Endothelial cell of umbilical vein (primary cell): ENCODE measurements around the gene TECTA.

Source experiments
- EZH2 ChIP-seq: IDR thresholded peaks from 2 replicates; pipeline ENCODE4 v1.6.1; 2012; ENCODE audit warnings: borderline replicate concordance, low read depth, mild to moderate bottlenecking, moderate library complexity, low read length, inconsistent platforms; ENCODE audit not compliant: severe bottlenecking
- JUN ChIP-seq: IDR thresholded peaks from 2 replicates; pipeline ENCODE4 v1.6.1; 2011; ENCODE audit warnings: borderline replicate concordance, low read depth; ENCODE audit not compliant: insufficient read length, insufficient read depth
- POLR2A ChIP-seq: IDR thresholded peaks from 2 replicates; pipeline ENCODE4 v1.6.1; 2012; ENCODE audit warnings: low read depth, mild to moderate bottlenecking, control low read depth, low read length
- TF ChIP-seq, protein P1 (sequence below), 2 donors: IDR thresholded peaks; 1 replicate in 1 of 2; 2 replicates in 1 of 2; pipeline ENCODE4 v1.5.1; 2011; ENCODE audit warnings: low read length in 2 of 2, mild to moderate bottlenecking in 2 of 2, moderate library complexity in 2 of 2, control low read depth in 1 of 2, inconsistent platforms in 1 of 2, low read depth in 1 of 2; ENCODE audit not compliant: insufficient read depth in 1 of 2; ENCODE audit errors: extremely low read depth in 1 of 2

DNA sequence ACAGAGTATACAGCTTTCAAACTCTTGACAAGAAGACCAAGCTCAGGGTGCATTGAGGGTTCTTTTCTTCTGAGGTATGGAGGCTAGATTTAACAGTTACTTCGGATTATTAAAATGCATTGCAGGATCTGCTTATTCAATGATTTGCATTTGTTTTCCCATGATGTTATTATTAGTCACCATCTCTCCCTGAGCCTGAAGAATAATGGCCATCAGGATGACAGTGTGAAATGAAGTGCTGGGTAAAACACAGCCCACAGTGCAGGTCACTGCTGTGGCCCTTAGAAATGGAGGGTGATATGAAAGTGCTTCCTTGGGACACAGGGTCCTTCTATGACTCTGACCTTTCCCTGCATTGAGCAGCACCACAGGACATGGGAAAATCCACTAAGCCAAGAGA, 40.0 kb downstream of the TECTA start:
- no peak for TF ChIP-seq EZH2
- TF ChIP-seq, protein P1, sequence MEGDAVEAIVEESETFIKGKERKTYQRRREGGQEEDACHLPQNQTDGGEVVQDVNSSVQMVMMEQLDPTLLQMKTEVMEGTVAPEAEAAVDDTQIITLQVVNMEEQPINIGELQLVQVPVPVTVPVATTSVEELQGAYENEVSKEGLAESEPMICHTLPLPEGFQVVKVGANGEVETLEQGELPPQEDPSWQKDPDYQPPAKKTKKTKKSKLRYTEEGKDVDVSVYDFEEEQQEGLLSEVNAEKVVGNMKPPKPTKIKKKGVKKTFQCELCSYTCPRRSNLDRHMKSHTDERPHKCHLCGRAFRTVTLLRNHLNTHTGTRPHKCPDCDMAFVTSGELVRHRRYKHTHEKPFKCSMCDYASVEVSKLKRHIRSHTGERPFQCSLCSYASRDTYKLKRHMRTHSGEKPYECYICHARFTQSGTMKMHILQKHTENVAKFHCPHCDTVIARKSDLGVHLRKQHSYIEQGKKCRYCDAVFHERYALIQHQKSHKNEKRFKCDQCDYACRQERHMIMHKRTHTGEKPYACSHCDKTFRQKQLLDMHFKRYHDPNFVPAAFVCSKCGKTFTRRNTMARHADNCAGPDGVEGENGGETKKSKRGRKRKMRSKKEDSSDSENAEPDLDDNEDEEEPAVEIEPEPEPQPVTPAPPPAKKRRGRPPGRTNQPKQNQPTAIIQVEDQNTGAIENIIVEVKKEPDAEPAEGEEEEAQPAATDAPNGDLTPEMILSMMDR (IDR thresholded peaks at IDR 0.05; ENCODE audit: extremely low read depth in 1 of 2, insufficient read depth in 1 of 2, low read depth in 1 of 2, low read length in 2 of 2), result no peak
- no peak for TF ChIP-seq JUN
- no peak for TF ChIP-seq POLR2A
